A549 (cell line): ENCODE measurements around the gene LCN2. TPM values are rescaled to one million over a fixed set of nuclear protein-coding genes. Genes with fewer than 3 reads are reported as not detected.
A peak's percentile ranks its signal among the peaks of the same experiment; 100 is the strongest.

ENCODE experiments used
- ATAC-seq, 2 experiments: fragments of 200-7000 bp in 1 of 2; fragments of >200 bp in 1 of 2; cut with Nextera tagmentation in 1 of 2; cut with Tn5 transposase in 1 of 2; 3 replicates each; pipeline versions ENCODE4 v1.8.0 to v1.9.1; 2018 to 2020; ENCODE audit warnings: mild to moderate bottlenecking in 1 of 2, moderate library complexity in 1 of 2
- CTCF ChIA-PET: fragments of 300-600 bp; sonication (Branson Sonifier 250); formaldehyde crosslinking; extraction: SDS; loops from one replicate; lab custom pipeline; 2021; ENCODE audit warnings: antibody characterized with exemption, inconsistent platforms; lab: Yijun Ruan, JAX
- POLR2A ChIA-PET: fragments of 350-600 bp; formaldehyde crosslinking; extraction: SDS; loops from one replicate; lab custom pipeline; 2021; ENCODE audit warnings: antibody characterized with exemption, inconsistent platforms; lab: Yijun Ruan, JAX
- DNase-seq, 2 experiments: peaks; one replicate each; pipeline versions ENCODE4 v3.0.0 to v3.0.0-alpha.2; 2011 to 2016; ENCODE audit warnings: low read depth in 1 of 2, low spot score in 1 of 2
- FAIRE-seq: peaks from 2 replicates; lab custom pipeline; 2011; peaks lifted over from hg19 to GRCh38; lab: Jason Lieb, UNC
- H3K27ac ChIP-seq, 2 experiments: fragments of >200 bp; sonication (Bioruptor Twin); formaldehyde crosslinking; 3 replicates each; pipeline ENCODE4 v1.5.1; 2016 to 2017
- H3K4me1 ChIP-seq: fragments of >200 bp; sonication (Bioruptor Twin); formaldehyde crosslinking; 3 replicates; pipeline ENCODE4 v1.6.1; 2016
- H3K4me2 ChIP-seq: fragments of >200 bp; sonication (Bioruptor Twin); formaldehyde crosslinking; 3 replicates; pipeline ENCODE4 v1.6.1; 2016
- H3K4me3 ChIP-seq: fragments of >200 bp; sonication (Bioruptor Twin); formaldehyde crosslinking; 3 replicates; pipeline ENCODE4 v1.5.1; 2016
- H3K9me3 ChIP-seq: fragments of >200 bp; sonication (Bioruptor Twin); formaldehyde crosslinking; 3 replicates; pipeline ENCODE4 v1.6.1; 2016
- BHLHE40 ChIP-seq: IDR thresholded peaks from 2 replicates; pipeline ENCODE4 v1.6.1; 2012; ENCODE audit warnings: low read depth, low read length, inconsistent platforms
- CBX2 ChIP-seq: fragments of 200-600 bp; sonication (generic); IDR thresholded peaks from 2 replicates; pipeline ENCODE4 v1.6.1; 2016; ENCODE audit warnings: low read depth, mild to moderate bottlenecking, borderline replicate concordance
- EP300 ChIP-seq, 2 experiments: fragments of >200 bp; sonication (Bioruptor Twin); formaldehyde crosslinking; IDR thresholded peaks; 2 replicates in 1 of 2; 3 replicates in 1 of 2; pipeline ENCODE4 v1.6.1; 2016 to 2017
- FOSB ChIP-seq: fragments of 250-450 bp; sonication (Bioruptor Pico); IDR thresholded peaks from 2 replicates; pipeline ENCODE4 v1.5.0; 2020; ENCODE audit warnings: mild to moderate bottlenecking, moderate library complexity
- HDAC2 ChIP-seq: fragments of 200-600 bp; sonication (generic); IDR thresholded peaks from 2 replicates; pipeline ENCODE4 v1.6.1; 2016
- HEYL ChIP-seq: fragments of 250-450 bp; sonication (Bioruptor Pico); IDR thresholded peaks from 2 replicates; pipeline ENCODE4 v1.8.0; 2021; ENCODE audit warnings: mild to moderate bottlenecking, moderate library complexity
- HOXB13 ChIP-seq: fragments of 250-450 bp; sonication (Bioruptor Pico); IDR thresholded peaks from 2 replicates; pipeline ENCODE4 v1.5.0; 2020; ENCODE audit warnings: low read depth, mild to moderate bottlenecking, moderate library complexity
- JUNB ChIP-seq: fragments of >200 bp; sonication (Bioruptor Twin); formaldehyde crosslinking; IDR thresholded peaks from 2 replicates; pipeline ENCODE4 v1.6.1; 2016
- KDM1A ChIP-seq: fragments of 200-600 bp; sonication (generic); IDR thresholded peaks from 2 replicates; pipeline ENCODE4 v1.6.1; 2016; ENCODE audit warnings: low read depth, mild to moderate bottlenecking
- KDM5A ChIP-seq: fragments of 200-600 bp; sonication (generic); IDR thresholded peaks from 2 replicates; pipeline ENCODE4 v1.6.1; 2016; ENCODE audit warnings: antibody characterized with exemption, mild to moderate bottlenecking
- MAX ChIP-seq: IDR thresholded peaks from 2 replicates; pipeline ENCODE4 v1.6.1; 2012
- MYC ChIP-seq: IDR thresholded peaks from 2 replicates; pipeline ENCODE4 v1.6.1; 2012; ENCODE audit warnings: mild to moderate bottlenecking, inconsistent platforms, low read length, improper control_type of control experiment, borderline replicate concordance
- NFE2L2 ChIP-seq: fragments of 150-350 bp; conservative IDR thresholded peaks from 2 replicates; pipeline ENCODE4 v1.6.1; 2014; ENCODE audit warnings: low read length
- NPAS2 ChIP-seq: fragments of 250-450 bp; sonication (Bioruptor Pico); IDR thresholded peaks from 2 replicates; pipeline ENCODE4 v1.8.0; 2022; ENCODE audit warnings: mild to moderate bottlenecking, moderate library complexity, borderline replicate concordance
- POLR2A ChIP-seq: IDR thresholded peaks from 2 replicates; pipeline ENCODE4 v1.6.1; 2012; ENCODE audit warnings: mild to moderate bottlenecking, low read length
- RAD21 ChIP-seq, 2 experiments: fragments of >200 bp in 1 of 2; sonication (Bioruptor Twin) in 1 of 2; formaldehyde crosslinking in 1 of 2; IDR thresholded peaks in 1 of 2; conservative IDR thresholded peaks in 1 of 2; 2 replicates in 1 of 2; 3 replicates in 1 of 2; pipeline ENCODE4 v1.6.1; 2012 to 2018; ENCODE audit warnings: inconsistent platforms in 1 of 2
- RCOR1 ChIP-seq: fragments of 150-350 bp; IDR thresholded peaks from 2 replicates; pipeline ENCODE4 v1.6.1; 2014; ENCODE audit warnings: antibody characterized with exemption, low read length, low read depth
- TFCP2L1 ChIP-seq: fragments of 250-450 bp; sonication (Bioruptor Pico); IDR thresholded peaks from 2 replicates; pipeline ENCODE4 v1.5.0; 2021; ENCODE audit warnings: mild to moderate bottlenecking
- ZC3H11A ChIP-seq: fragments of 450-650 bp; IDR thresholded peaks from 2 replicates; pipeline ENCODE4 v1.6.1; 2014; ENCODE audit warnings: antibody characterized with exemption, mild to moderate bottlenecking
- ZNF302 ChIP-seq: fragments of 250-450 bp; sonication (Bioruptor Pico); IDR thresholded peaks from 2 replicates; pipeline ENCODE4 v1.9.0; 2021; ENCODE audit warnings: inconsistent platforms, mild to moderate bottlenecking, moderate library complexity
- WGBS: methylation state at CpG from one replicate; pipeline ENCODE4 v1.1.6; 2017; ENCODE audit errors: missing lambda C conversion rate; 5-methylcytosine and 5-hydroxymethylcytosine counted together
- polyA plus RNA-seq, 4 experiments: library from polyadenylated mRNA; depleted of rRNA in 3 of 4; stranded (reverse); fragments of >200 nt; fragmentation: RNase III in 1 of 4; extraction: RNeasy Plus Mini Kit Qiagen cat#74134 plus additional on column Dnase treatment in 1 of 4; gene quantifications; 2 replicates in 3 of 4; 3 replicates in 1 of 4; pipeline ENCODE4 v1.2.3, GENCODE V29; 2011 to 2017
- TF ChIP-seq, protein P1 (sequence below): fragments of 200-600 bp; sonication (generic); IDR thresholded peaks from 2 replicates; pipeline ENCODE4 v1.6.1; 2016; ENCODE audit warnings: antibody characterized with exemption, mild to moderate bottlenecking, moderate library complexity

LCN2 gene
- polyA plus RNA-seq, 2 of the 4 experiments (the other 2 are of a cell fraction), result 2.3 to 11.9 TPM

GRCh38 chr9:128146591-128147120 lies 2.6 kb upstream of the LCN2 start:
- H3K27ac ChIP-seq, result no peak overlapping the region
- H3K9me3 ChIP-seq, result no peaks in the 10 kb centered on the region
- DNase-seq (no peak), ATAC-seq (no peak), FAIRE-seq (no peak)
- H3K4me3 ChIP-seq, result no peak overlapping the region
- ChIA-PET POLR2A (no interaction called here), CTCF (interaction anchor here (0.6 to 1.2 kb wide), 3 partner anchors 23 to 145 kb away, joined by 3 to 5 read pairs (median 3); no protein-coding TSS in a partner anchor)
- TF ChIP-seq CBX2 (no peak), MAX (no peak), KDM5A (no peak), EP300 (IDR thresholded peaks at IDR 0.05) (no peak)
- peaks cover 31% of the 10 kb centered on the region for H3K4me1 ChIP-seq
- WGBS, result 83% methylated on average over 6 of the region's 8 CpGs
- no peak overlapping the region for H3K4me2 ChIP-seq

DNA sequence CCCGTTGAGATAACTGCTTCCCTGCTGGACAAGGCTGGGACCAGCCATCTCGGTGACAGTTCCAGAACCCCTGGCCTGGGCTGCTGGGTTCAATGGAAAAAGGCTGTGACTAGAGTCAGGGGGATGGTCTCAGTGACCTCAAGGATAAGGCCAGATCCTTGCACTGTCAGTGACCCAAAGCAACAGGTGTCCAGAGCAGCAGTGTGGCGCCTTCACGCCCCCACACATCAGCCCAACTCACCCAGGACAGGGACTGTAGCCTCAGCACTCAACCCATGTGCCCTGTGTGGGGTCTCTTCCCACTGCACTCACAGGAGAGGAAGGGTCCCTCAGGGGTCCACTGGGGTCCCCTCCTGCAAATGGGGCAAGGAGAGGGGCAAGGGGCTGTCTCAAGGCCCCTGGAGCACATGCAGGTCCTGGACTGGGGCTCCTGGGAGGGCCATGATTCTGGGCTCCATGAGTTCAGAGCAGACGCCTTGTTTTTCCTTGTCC lies 698 bp upstream of the LCN2 start:
- FAIRE-seq (no peak), ATAC-seq (0 out of 6 replicates have a peak, but pooled peaks of 1 of the 2 experiments have one; percentile 4)
- Histone ChIP-seq H3K9me3 (no peaks in the 10 kb centered on the region), H3K4me2 (peak overlapping the region; percentile 66)
- TF ChIP-seq HDAC2 (no peak), NPAS2 (CRISPR knock-in tag) (no peak), CBX2 (no peak), FOSB (CRISPR knock-in tag) (no peak), MYC (no peak), HOXB13 (CRISPR knock-in tag) (no peak), NFE2L2 (no peak), JUNB (no peak), KDM1A (no peak), TFCP2L1 (CRISPR knock-in tag) (no peak), RCOR1 (no peak)
- TF ChIP-seq, protein P1, sequence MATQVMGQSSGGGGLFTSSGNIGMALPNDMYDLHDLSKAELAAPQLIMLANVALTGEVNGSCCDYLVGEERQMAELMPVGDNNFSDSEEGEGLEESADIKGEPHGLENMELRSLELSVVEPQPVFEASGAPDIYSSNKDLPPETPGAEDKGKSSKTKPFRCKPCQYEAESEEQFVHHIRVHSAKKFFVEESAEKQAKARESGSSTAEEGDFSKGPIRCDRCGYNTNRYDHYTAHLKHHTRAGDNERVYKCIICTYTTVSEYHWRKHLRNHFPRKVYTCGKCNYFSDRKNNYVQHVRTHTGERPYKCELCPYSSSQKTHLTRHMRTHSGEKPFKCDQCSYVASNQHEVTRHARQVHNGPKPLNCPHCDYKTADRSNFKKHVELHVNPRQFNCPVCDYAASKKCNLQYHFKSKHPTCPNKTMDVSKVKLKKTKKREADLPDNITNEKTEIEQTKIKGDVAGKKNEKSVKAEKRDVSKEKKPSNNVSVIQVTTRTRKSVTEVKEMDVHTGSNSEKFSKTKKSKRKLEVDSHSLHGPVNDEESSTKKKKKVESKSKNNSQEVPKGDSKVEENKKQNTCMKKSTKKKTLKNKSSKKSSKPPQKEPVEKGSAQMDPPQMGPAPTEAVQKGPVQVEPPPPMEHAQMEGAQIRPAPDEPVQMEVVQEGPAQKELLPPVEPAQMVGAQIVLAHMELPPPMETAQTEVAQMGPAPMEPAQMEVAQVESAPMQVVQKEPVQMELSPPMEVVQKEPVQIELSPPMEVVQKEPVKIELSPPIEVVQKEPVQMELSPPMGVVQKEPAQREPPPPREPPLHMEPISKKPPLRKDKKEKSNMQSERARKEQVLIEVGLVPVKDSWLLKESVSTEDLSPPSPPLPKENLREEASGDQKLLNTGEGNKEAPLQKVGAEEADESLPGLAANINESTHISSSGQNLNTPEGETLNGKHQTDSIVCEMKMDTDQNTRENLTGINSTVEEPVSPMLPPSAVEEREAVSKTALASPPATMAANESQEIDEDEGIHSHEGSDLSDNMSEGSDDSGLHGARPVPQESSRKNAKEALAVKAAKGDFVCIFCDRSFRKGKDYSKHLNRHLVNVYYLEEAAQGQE, result no peak
- TF ChIP-seq, all 56 proteins: peak for 0
- H3K4me3 ChIP-seq, result no peak overlapping the region
- no peak for DNase-seq
- 86% methylated on average over 3 of the region's 5 CpGs for WGBS
- CTCF ChIA-PET, result interaction anchor here (1.0 kb wide), 2 partner anchors 31 to 35 kb away, joined by 3 to 4 read pairs; no protein-coding TSS in a partner anchor
- H3K27ac ChIP-seq, result peak overlapping the region; percentile 76 to 82
- POLR2A ChIA-PET, result no interaction called here
- peaks cover 31% of the 10 kb centered on the region for H3K4me1 ChIP-seq

DNA sequence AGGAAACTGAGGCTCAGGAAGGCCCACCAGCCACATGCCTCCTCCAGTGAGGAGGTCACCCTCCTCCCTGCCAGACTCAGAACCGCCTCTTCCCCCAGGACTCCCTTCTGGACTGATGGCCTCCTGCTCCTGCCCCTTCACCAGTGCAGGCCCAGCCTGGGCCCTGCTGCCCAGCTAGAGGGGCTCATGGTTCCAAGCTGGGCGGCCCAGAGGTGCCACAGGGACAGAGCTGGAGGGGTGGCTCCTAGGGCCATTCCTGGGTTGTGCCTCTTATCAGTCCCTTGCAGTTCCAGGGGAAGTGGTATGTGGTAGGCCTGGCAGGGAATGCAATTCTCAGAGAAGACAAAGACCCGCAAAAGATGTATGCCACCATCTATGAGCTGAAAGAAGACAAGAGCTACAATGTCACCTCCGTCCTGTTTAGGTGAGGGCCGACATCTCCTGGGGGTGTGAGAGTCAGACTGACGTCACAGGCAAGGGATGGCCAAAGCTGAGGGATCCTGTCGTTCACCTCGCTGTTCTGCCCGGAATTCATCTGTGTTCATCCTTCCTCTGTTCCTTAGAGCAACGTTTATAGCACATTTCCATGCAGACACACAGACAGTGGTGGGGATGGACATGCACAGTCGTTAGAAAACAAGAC lies 819 bp downstream of the LCN2 start:
- FAIRE-seq (no peak), DNase-seq (no peak)
- Histone ChIP-seq H3K4me3 (no peak overlapping the region), H3K4me2 (peak overlapping the region; percentile 66), H3K9me3 (no peaks in the 10 kb centered on the region)
- WGBS, result 78% methylated on average over 11 of the region's 11 CpGs
- CTCF ChIA-PET, result interaction anchor here (1.1 to 2.6 kb wide), 4 partner anchors 18 to 52 kb away, joined by 3 to 15 read pairs (median 4); no protein-coding TSS in a partner anchor
- TF ChIP-seq ZNF302 (CRISPR knock-in tag) (no peak), POLR2A (no peak), BHLHE40 (no peak), MAX (no peak), HEYL (no peak), JUNB (no peak), RAD21 (conservative IDR thresholded peaks at IDR 0.05 in 1 of 2, IDR thresholded peaks at IDR 0.05 in 1 of 2) (no peak), ZC3H11A (no peak)
- TF ChIP-seq, all 56 proteins: peak for 0
- POLR2A ChIA-PET, result interaction anchor here (0.6 kb wide), 1 partner anchor 104 kb away, joined by 3 read pairs; no protein-coding TSS in a partner anchor
- no peak for ATAC-seq
- H3K4me1 ChIP-seq, result peaks cover 31% of the 10 kb centered on the region
- H3K27ac ChIP-seq, result peak overlapping the region; percentile 76 to 82
